Neural progenitor cell (in vitro differentiated cells): ENCODE results near the gene KCNMA1.

Experiments
- EZH2 ChIP-seq: fragments of 200-600 bp; sonication (generic); IDR thresholded peaks from 2 replicates; pipeline ENCODE4 v1.6.1; 2017; ENCODE audit warnings: antibody characterized with exemption, mild to moderate bottlenecking, moderate library complexity
- TF ChIP-seq, protein P1 (sequence below): fragments of 200-600 bp; sonication (generic); IDR thresholded peaks from 2 replicates; pipeline ENCODE4 v1.5.1; 2017; ENCODE audit warnings: antibody characterized with exemption, mild to moderate bottlenecking

- TF ChIP-seq, protein P1, sequence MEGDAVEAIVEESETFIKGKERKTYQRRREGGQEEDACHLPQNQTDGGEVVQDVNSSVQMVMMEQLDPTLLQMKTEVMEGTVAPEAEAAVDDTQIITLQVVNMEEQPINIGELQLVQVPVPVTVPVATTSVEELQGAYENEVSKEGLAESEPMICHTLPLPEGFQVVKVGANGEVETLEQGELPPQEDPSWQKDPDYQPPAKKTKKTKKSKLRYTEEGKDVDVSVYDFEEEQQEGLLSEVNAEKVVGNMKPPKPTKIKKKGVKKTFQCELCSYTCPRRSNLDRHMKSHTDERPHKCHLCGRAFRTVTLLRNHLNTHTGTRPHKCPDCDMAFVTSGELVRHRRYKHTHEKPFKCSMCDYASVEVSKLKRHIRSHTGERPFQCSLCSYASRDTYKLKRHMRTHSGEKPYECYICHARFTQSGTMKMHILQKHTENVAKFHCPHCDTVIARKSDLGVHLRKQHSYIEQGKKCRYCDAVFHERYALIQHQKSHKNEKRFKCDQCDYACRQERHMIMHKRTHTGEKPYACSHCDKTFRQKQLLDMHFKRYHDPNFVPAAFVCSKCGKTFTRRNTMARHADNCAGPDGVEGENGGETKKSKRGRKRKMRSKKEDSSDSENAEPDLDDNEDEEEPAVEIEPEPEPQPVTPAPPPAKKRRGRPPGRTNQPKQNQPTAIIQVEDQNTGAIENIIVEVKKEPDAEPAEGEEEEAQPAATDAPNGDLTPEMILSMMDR = no peak
- TF ChIP-seq EZH2 = no peak
Observed at GRCh38 chr10:77236700-77237099, 400.9 kb downstream of the KCNMA1 start.
